SK-N-DZ (cell line): Measurements from ENCODE around the gene PTBP1.
"Not testable (repeated sequence)": the region's sequence is repeated elsewhere in the genome, so short reads cannot be mapped to it uniquely, and the experiment has no call there.

ENCODE experiments used
- DNase-seq: peaks from one replicate; pipeline ENCODE4 v3.0.0-alpha.2; 2015; ENCODE audit warnings: low spot score

Gene PTBP1

DNA sequence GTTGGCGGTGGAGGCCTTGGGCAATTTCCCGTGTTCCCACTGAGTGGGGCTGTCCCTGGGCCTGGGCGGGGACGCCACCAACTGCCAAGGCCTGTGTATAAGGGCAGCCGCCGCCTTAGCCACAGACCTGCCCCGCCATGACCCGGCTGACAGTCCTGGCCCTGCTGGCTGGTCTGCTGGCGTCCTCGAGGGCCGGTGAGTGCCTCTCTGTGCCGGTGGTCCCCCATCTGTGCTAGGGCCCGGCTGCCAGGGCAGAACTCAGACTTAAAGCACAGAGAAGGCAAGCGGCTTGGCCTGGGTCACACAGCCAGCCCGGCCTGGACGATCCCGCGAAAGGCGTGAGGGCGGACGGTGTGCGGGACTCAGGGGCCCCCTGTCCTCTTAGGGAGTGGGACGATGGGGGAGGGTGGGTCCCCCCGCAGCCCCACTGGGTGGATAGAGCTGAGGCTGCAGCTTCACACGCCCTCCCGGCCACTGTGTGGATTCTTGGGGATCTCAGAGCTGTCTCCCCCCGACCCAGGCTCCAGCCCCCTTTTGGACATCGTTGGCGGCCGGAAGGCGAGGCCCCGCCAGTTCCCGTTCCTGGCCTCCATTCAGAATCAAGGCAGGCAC, 30.6 kb downstream of the PTBP1 start, which contains the start of gene AZU1:
Gene AZU1 (plus strand): TSS at position 128 of the 612 bp plus-strand sequence. CDS start 10 bp downstream, at position 138.
- no peak for DNase-seq

DNA sequence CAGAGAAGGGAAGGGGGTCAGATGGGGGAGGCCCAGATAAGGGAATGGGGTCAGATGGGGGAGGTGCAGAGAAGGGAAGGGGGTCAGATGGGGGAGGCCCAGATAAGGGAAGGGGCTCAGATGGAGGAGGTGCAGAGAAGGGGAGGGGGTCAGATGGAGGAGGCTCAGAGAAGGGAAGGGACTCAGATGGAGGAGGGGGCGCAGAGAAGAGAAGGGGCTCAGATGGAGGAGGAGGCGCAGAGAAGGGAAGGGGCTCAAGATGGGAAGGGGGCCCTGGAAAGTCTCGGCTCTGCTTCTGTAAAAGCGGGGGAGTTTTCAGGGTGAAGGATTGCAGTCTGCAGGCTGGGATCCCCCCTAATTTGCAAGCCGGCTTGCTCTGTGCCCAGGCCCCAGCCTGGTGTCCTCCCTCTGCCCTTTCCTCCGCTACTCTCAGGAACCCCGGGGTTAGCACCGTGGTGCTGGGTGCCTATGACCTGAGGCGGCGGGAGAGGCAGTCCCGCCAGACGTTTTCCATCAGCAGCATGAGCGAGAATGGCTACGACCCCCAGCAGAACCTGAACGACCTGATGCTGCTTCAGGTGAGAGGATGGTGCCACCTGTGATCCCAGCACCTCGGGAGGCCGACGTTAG, 32.0 kb downstream of the PTBP1 start:
- DNase-seq = no peak

DNA sequence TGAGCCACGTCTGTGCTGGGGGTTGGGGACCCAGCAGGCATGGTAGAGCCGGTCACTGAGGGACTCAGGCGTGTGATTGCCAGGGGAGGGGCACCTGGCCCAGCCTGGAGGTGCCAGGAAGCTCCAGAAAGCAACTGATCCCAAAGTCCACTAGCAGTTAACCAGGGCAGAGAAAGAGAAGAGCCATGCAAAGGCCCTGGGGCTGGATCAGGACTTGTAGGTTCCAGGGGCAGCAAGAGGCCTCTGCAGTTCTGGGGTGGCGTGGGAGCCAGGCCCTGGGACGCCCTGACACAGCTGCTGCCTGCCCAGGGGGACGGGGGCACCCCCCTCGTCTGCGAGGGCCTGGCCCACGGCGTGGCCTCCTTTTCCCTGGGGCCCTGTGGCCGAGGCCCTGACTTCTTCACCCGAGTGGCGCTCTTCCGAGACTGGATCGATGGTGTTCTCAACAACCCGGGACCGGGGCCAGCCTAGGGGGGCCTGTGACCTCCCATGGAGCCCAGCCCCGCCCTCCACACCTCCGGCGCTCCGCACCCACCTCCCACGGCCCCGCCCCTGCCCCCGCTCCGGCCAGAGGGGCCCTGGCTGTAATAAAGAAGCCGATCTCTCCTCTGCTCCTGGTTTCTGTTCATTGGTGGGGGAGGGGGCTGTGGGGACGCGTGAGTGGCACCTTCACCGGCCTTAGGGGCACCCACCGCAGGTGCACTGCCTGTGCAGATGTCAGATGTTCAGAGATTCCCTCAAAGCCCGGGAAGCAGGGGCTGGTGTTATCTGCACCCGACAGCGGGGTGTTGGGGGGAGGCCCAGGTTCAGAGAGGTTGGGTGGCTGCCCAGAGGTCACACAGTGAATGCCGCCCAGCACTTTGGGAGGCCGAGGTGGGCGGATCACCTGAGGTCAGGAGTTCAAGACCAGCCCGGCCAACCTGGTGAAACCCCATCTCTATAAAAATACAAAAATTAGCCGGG, 34.4 kb downstream of the PTBP1 start:
- no peak for DNase-seq

GRCh38 chr19:834216-834615, 37.0 kb downstream of the PTBP1 start:
- no peak for DNase-seq

- no peak for DNase-seq
These were observed 38.1 kb downstream of the PTBP1 start for GRCh38 chr19:835210-835810.

DNA sequence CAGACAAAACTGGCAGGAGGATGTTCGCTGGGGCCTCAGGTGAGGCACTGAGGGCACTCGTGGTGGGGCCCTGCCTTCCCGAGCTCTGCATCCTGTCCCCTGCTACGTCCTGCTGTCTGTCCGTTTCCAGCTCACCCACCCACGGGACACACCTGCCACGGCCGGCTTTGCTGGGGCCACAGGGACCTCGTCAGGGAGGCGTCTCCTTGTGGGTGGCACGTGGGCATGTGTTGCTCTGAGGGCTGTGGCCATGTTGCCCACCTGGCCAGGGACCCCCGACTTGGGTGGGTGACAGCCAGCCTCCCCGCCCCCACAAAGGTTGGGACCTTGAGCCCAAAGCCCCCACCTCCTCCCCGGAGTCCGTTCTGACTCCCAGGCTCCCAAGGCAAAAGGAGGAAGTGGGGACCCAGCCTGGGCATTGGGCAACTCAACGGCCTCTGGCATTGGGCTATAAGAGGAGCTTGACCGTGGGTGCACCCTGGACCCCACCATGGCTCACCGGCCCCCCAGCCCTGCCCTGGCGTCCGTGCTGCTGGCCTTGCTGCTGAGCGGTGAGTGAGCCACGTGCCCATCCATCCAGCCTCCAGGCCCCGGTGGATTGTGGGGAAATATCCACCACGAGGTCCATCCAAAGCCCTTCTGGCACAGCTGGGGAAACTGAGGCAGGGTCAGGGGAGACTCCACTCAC, 43.4 kb downstream of the PTBP1 start, which contains the start of gene PRTN3:
Gene PRTN3 (plus strand): TSS at position 481 of the 688 bp plus-strand sequence. CDS start 10 bp downstream, at position 491.
- no peak for DNase-seq

- not testable (repeated sequence) for DNase-seq
These were observed 45.5 kb downstream of the PTBP1 start for GRCh38 chr19:842802-843179.

DNA sequence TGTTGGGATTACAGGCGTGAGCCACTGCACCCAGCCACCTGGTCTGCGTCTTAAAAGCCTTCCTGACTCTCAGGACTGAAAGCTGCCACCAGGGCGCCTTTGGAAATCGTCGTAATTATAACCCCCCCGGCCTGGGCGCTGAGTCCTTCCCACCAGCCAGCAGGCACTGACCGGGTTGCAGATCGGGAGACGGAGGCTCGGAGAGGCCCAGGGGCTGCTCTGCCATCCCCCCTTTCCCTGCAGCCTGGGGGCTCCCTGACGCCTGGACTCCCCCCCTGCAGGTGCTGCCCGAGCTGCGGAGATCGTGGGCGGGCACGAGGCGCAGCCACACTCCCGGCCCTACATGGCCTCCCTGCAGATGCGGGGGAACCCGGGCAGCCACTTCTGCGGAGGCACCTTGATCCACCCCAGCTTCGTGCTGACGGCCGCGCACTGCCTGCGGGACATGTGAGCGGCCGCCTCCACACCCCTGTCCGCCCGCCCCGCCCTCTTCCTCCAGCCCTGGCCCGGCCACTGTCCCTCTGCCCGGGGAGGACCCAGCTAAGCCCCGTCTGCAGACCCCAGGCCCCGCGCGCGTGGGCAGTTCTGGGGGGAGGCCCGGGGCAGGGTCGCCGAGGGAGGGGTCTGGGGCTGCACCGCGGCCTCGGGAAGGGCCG, 46.1 kb downstream of the PTBP1 start:
- DNase-seq = no peak

DNA sequence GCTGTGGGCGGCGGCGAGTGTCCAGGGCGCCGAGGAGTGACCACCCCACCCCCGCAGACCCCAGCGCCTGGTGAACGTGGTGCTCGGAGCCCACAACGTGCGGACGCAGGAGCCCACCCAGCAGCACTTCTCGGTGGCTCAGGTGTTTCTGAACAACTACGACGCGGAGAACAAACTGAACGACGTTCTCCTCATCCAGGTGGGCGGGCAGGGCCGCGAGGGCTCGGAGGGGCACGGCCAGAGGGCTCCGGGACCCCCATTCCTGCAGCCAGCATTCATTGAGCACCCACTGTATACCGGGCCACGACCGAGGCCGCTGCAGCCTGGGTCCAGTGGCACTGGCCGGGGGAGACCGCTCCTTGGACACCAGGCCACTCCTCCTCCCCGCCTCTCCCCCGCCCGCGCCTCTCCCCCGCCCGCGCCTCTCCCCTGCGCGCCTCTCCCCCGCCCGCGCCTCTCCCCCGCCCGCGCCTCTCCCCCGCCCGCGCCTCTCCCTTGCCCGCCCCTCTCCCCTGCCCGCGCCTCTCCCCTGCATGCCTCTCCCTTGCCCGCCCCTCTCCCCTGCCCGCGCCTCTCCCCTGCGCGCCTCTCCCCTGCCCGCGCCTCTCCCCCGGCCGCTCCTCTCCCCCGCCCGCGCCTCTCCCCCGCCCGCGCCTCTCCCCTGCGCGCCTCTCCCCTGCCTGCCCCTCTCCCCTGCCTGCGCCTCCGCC, 46.7 kb downstream of the PTBP1 start:
- DNase-seq = no peak

GRCh38 chr19:844546-844971, 47.3 kb downstream of the PTBP1 start:
- DNase-seq = no peak

GRCh38 chr19:845707-846521, 48.7 kb downstream of the PTBP1 start:
- no peak for DNase-seq

- DNase-seq = no peak
These were observed 51.2 kb downstream of the PTBP1 start for GRCh38 chr19:848386-848921.

DNA sequence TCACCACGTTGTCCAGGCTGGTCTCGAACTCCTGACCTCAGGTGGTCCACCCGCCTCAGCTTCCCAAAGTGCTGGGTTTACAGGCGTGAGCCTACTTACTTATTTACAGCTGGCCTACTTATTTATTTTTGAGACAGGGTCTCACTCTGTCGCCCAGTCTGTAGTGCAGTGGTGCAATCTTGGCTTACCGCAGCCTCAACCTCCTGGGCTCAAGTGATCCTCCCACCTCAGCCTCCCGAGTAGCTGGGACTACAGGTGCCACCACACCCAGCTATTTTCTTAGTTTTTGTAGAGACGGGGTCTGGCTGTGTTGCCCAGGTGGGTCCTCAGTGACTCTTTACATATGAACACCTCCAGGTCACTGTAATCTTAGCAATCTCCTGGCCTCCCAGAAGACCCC, 51.9 kb downstream of the PTBP1 start:
- not testable (repeated sequence) for DNase-seq

GRCh38 chr19:850221-850978, 53.1 kb downstream of the PTBP1 start:
- peak; percentile 67 for DNase-seq

- no peak for DNase-seq
These were observed 53.7 kb downstream of the PTBP1 start for GRCh38 chr19:850979-851335.

GRCh38 chr19:852136-853013, 55.1 kb downstream of the PTBP1 start, which contains the start of gene ELANE:
Gene ELANE (plus strand): TSS chr19:852303. CDS start chr19:852329, 26 bp downstream.
- DNase-seq = no peak

DNA sequence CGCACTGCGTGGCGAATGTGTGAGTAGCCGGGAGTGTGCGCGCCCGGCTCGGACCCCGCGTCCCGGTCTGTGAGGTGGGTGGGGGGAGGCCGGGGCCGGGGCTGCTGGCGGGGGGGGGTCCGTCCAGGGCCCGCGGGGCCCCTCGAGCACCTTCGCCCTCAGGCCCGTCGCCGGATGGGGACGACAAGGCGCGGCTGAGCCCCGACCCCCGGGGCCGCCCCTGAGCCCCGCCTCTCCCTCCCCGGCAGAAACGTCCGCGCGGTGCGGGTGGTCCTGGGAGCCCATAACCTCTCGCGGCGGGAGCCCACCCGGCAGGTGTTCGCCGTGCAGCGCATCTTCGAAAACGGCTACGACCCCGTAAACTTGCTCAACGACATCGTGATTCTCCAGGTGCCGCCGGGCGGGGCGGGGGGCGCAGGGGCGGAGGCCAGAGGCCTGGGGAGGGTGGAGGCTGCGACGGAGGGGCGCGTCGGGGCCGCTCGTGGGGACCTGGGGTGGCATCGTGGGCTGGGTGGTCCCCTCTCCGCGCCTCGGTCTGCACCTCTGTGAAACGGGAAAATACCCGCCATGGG, 55.8 kb downstream of the PTBP1 start:
- DNase-seq = no peak
